T47D (cell line): ENCODE measurements around the gene R3HDML.
"Not testable (repeated sequence)": the region's sequence is repeated elsewhere in the genome, so short reads cannot be mapped to it uniquely, and the experiment has no call there.

Source experiments
- DNase-seq, 2 experiments: peaks; one replicate each; pipeline versions ENCODE4 v3.0.0 to v3.0.0-alpha.2; 2011 to 2012; ENCODE audit warnings: low read depth in 1 of 2, low spot score in 1 of 2
- JUND ChIP-seq: IDR thresholded peaks from 2 replicates; pipeline ENCODE4 v1.6.1; 2012; ENCODE audit warnings: low read depth
- in situ Hi-C: cut with HindIII; loops from 2 replicates; pipeline ENCODE4 v1.10.0; 2016; ENCODE audit warnings: low sequenced_read_pairs, low pct_unique_long_range_greater_than_20kb

R3HDML gene

GRCh38 chr20:44309763-44310663, 26.8 kb upstream of the R3HDML start:
- DNase-seq: no peak
- TF ChIP-seq JUND: no peak
- in situ Hi-C loops: no loop called here

GRCh38 chr20:44310664-44311639, 25.9 kb upstream of the R3HDML start, which contains the start of gene FITM2:
Gene FITM2, minus strand, starts transcription at chr20:44311202. Its CDS starts 54 bp downstream, at chr20:44311148.
- peak; percentile 98 to 99 for DNase-seq
- in situ Hi-C loops: no loop called here
- no peak for TF ChIP-seq JUND

GRCh38 chr20:44314870-44315269, 22.0 kb upstream of the R3HDML start:
- no peak for TF ChIP-seq JUND
- DNase-seq: no peak
- in situ Hi-C loops: no loop called here

- in situ Hi-C loops: no loop called here
- no peak for TF ChIP-seq JUND
Observed at GRCh38 chr20:44319839-44320422, 16.9 kb upstream of the R3HDML start.

GRCh38 chr20:44324343-44324742, 12.5 kb upstream of the R3HDML start:
- no peak for DNase-seq
- in situ Hi-C loops: no loop called here
- no peak for TF ChIP-seq JUND

More at GRCh38 chr20:44319839-44320422, 16.9 kb upstream of the R3HDML start:
- DNase-seq: peak in 1 of 2 experiments; percentile 24

GRCh38 chr20:44326391-44327159, 10.3 kb upstream of the R3HDML start:
- no peak for DNase-seq
- in situ Hi-C loops: no loop called here
- TF ChIP-seq JUND: no peak

DNA sequence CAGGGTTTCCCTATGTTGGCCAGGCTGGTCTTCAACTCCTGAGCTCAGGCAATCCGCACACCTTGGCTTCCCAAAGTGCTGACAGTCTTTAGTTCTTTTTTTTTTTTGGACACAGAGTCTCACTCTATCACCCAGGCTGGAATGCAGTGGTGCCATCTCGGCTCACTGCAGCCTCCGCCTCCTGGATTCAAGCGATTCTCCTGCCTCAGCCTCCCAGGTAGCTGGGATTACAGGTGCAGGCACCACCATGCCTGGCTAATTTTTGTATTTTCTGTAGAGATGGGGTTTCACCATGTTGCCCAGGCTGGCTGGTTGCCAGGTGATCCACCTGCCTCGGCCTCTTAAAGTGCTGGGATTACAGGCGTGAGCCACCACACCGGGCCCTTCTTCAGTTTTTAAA, 9.1 kb upstream of the R3HDML start:
- DNase-seq, in situ Hi-C loops: not testable (repeated sequence)

DNA sequence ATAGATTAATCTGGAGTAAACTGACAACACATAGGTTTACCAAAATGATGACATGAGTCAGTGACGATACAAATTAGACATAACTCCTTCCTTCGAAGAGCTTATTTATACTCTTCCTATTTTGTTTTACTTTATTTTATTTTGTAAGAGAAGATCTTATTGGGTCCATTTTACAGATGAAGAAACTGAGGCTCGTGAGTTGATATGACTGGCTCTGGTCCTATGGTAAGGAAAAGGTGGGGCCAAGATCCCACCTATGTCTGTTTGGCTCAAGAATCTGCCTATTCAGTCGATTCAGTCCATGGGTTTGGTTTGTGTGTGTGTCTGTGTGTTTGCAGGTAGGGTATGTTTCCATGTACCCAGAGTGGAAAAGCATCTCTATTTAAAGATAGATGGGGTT, 8.4 kb upstream of the R3HDML start:
- TF ChIP-seq JUND: no peak
- in situ Hi-C loops: no loop called here
- DNase-seq: no peak

DNA sequence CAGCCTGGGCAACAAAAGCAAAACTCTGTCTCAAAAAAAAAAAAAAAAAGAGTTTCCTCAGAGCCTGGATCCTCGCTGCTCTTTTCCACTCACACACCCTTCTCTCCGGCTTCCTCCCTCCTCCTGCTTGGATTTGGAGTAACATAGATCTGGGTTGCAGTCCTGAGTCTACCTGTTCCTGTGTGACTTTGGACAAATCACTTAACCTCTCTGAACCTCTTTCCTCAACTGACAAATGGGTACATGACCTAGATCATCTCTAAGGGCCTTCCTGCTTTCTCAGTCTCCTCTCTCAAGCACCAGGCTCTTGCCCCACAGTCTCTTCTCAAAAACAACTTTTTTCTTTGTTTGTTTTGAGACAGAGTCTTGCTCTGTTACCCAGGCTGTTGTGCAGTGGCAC, 5.6 kb upstream of the R3HDML start:
- in situ Hi-C loops: no loop called here
- TF ChIP-seq JUND: no peak
- no peak for DNase-seq

DNA sequence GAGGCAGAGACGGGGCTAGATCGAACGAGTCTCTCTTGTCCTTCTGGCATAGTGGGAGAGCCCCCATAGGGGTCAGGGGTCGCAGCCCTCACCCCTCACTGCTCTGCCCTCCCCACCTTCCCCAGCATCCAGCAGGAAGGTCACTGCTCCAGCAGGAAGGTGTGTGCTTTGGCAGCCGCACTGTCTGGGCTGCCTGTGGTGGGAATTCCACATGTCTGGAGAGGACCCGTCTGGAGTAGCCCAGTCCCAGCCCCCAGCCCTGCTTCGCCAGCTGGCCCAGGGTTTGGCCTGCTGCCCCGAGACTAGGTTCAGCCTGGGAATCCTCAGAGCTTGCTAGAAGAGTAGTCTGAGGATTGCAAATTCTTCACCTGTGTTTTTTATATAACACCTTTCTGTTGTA, 2.5 kb upstream of the R3HDML start:
- in situ Hi-C loops: no loop called here
- TF ChIP-seq JUND: no peak
- no peak for DNase-seq

- TF ChIP-seq JUND: no peak
- DNase-seq: no peak
- in situ Hi-C loops: no loop called here
Observed at GRCh38 chr20:44334709-44335108, 2.1 kb upstream of the R3HDML start.

DNA sequence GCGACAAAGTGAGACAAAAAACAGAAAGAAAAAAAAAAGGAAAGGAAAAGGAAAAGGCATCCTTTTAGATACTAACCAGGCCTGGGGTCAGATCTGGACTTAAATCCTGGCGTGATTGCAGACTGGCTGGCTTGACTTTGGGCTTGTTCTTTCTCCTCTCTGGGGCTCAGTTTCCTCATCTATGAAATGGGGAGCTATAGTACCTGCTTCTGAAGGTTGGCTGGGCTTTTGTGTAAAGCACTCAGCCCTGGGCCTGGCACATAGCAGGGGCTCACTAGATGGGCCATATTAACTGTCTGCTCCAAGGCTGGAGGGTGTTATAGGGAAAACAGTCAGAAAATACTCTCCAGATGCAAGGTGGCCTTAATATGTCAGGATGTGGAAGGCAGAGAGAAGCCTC, 1.2 kb upstream of the R3HDML start:
- no peak for DNase-seq
- in situ Hi-C loops: no loop called here
- TF ChIP-seq JUND: no peak
